ENCODE results near the gene KIF26A.

KIF26A gene

DNA sequence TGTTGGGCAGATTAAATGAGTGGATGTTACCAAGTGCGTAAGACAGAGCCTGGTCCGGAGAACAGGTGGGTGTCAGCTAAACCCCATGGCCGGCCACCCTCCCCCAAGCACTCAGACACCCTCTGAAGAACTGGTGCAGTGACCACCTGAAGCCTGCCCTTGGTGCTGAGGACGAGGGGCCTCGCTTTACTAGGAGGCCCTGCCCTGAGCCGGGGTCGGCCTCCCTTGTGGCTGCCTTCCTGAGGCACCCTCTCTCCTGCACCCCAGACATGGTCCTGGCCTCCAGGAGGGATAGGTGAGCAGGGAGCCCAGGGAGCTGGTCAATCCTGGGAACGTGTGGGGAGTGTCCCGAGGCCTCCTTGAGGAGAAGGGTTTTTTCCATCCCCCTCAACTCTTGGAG is 4.9 kb upstream of the KIF26A start:
- no peak for DNase-seq

DNA sequence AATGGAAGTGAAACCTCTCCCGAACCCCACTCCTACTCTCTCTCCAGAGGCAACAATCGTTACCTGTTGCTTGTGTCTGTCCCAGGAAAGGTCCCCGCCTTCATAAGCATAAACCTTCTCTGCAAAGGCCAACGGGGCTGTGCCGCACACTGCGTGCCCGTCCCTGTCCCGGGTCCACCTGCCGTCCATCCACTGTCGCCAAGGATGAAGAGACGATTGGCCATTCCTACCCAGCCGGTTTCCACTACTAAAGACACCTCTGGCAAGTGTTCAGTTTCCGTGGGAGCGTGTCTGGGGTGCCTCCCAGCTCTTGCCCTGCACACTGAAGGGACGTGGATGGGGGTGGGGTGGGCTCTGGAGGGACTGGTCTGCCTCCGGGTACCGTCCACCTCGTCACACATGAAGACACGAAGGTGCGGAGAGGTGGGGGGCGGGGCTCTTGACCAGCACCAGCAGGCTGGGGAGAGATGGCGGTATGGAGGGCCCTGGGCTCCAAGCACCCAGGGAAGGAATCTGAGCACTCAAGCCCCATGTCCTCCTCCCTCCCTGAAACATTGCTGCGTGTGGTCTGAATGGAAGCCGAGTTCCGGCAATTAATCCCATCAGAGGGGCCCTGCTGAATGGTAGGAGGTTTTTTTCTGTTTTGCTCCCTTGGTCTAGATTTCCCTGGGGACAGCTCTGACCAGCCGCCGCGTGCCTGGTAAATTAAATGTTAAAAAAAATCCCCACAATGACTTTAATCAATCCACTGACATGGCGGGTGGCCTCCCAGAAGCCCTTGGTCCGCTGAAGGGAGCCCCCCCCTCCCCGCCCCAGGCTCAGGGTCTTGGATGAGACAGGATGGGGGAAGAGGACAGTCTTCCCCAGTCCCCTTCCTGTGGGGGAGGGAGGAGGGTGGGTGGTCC is 4.1 kb upstream of the KIF26A start:
- DNase-seq = no peak

DNA sequence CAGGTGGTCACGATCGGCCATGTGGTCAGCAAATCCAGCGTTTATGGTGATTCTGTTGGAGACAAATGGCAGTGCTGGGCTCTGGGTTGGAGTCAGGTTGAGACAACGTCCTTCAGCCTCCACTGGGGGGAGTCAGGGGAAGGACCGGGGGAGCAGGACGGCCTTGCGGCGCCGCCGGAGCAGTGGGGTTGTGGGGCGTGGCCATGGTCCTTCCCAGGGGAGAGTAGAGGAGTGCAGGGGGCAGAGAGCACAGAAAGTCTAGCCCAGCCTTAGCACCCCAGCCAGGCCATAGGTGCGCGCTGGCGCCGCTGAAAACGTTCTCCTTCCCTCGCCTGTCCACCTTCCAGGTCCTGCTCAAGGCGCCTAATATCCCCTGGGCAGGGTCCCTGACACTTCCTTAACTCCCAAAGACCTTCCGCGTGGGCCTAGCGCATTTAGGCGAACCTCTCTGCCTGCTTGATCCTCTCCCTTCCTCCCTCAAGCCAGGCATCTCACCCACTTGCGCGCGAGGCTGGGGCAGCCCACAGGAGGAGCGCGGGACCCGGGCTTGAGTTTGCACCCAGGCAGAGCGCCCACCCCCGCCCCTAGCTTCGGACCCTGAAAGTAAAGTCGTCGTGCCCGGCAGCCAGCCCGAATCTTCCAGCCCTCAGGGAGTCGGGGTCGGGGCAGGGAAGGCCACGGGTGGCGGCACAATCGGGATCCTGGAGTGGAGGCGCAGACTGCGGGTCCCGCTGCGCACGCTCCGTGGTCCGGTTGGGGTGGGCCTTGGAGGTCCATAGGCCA is 3.1 kb upstream of the KIF26A start:
- DNase-seq = peak in 1 of 2 experiments; percentile 3

DNA sequence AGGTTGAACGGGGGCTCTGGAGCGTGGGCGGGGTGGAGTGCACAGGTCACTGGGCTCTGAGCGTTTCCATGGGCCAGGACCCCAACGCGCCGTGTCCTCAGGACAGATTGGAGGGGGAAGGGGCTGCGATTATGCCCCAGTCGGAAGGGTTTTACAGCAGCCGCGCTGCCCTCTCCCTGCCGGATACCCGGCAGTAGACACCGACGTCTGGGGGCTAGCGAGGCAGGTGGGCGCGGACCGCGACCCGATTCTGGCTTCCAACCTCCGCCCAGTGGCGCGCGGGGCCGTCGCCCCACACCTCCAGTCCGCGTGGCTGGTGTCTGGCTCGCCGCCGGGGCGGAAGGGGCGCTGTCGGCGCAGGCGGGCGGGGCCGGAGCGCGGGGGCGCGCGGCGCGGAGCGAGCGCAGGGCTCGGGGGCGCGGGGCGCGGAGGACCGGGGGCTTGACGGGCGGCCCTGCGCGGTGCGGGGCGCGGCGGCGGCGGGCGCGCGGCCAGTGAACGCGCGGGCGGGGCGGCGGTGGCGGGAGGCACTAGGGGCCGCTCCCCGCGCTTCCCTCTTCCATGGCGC is 2.4 kb upstream of the KIF26A start:
- no peak for DNase-seq

DNA sequence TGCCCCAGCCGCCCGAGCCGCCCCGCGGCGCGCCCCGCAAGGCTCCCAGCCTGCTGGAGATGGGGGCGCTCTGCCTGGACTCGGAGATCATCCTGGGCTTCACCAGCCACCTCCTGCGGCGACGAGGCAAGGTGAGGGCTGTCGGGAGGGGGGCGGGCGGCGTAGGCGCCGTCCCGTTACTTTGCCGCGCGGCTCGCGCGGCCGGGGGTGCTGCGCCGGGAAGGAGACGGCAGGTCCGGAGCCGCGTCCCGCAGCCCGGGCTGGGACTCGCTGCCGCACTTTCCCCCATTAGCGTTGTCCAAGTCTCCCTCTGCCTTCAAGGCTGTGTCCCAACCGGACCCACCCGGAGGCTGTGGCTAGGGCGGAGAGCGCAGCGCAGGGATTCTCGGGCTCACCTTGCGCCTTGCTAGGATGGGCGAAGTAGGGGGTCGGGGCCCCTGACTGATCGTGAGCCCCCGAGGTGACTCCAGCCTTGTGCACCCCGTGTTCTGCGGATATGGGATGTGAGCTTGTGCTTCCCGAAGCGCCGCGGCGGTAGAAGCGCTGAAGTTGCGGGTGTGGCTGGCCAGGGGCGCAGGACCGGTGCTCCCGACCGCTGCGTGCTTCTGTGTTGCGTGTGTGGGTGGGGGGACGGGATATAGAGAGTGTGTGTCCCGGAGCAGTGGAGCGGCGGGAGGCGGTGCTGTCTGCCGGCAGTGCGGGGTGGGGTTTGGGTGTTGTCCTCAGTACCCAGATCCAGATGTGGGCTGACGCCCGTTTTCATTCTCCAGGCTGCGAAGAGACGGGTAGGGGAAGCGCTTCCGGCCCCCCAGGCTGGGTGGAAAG is 1.7 kb upstream of the KIF26A start:
- no peak for DNase-seq

DNA sequence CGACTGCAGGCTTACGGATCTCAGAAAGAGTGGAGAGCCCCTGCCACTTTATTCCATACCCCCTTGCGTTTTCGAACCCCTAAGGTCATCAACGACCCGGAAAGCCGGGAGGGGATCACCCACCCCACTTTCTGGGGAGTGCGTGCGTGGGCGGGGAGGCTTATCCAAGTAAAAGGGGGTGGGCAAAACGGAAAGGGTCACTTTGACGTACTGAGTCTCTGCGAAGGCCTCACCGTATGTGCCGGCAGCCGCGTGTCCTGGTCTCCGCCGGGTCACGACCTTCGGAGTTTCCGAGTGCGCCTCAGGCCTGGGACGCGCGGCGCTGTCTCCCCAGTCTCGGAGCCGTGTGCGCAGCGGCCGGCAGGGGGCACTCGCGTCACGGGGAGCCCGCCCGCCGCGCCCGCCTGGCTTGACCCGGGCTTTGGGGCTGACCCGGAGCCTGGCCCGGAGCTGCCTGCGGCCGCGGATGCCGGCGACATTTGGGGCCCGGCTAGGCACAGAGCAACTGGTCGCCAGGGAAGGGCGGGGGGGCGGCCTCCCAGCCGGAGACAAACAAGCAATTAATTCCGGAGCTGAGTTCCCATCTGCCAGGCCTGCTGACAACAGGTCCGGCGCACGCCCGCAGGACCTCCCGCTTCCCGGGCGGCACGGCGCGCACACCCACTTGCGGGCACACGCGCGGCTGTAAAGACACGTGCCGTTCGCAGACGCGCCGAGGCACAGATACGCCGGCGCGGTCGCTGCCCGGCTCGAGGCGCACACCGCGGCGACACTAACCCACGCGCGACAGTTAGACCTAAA is 890 bp upstream of the KIF26A start:
- DNase-seq = peak; percentile 12 to 37

DNA sequence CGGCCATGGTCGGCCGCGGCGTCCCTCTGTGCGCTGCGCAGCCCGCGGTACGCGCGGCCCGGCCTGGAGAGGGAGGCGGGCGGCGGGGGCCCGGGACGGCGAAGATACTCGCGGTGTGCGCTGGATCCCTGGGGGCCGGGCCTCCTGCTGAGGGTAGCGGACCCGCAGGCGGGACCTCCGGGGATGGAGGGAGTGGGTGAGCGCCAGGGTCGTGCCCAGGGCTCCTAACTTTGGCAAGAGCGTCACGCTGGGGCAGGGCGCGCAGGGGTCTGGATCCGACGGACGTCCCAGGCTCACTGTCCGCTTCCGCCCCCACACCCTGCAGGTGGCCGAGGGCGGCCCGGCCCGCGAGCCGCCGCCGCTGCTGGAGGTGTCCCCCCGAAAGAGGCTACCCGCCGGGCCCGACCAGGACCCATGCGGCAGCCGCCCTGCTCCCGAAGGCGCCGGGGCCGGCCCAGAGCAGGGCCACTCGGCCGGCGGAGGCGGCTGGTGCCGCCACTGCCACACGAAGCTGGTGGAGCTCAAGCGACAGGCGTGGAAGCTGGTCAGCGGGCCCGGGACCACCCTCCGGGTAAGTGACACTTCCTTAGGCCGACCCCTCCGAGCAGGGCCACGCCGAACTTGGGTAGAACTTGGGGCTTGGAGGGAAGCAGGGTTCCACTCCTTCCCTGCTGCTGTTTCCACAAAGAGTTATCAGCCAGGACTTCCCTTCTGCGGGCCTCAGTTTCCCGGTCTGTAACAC is 502 bp downstream of the KIF26A start:
- no peak for DNase-seq

DNA sequence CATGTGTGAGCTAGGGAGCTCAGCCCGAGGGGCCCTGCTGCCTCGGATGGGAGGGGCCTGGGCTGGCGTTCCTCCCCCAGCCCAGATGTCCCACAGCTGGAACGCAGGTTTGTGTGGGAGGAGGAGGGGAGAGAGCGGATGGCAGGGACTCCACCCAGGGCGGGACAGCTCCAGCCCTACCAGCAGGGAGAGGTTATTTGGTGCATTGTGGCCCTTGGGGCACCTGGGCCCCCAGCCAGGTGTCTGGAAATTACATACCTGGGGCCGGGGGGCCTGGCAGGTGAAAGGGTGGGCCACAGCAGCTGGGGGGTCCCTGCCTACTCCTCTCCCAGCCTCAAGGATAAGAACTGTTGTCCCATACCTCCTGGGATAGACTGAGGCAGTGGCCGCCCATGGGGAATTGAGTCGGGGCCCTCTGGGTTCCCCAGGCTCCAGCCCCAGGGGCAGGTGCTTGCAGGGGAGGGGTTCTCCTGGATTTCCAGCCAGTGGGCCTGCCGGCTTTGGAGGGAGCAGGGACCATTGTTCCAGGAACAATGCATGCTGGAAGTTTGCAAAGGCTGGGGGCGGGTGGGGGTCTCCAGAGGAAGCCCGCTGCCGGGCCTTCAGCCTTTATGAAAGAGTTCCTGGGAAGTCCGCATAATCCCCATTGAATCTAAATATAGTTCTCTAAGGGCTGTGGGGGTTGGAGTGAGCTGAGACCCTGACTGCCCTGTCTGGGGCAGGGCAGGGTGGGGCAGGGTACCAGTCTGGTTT is 1.2 kb downstream of the KIF26A start:
- DNase-seq = no peak

DNA sequence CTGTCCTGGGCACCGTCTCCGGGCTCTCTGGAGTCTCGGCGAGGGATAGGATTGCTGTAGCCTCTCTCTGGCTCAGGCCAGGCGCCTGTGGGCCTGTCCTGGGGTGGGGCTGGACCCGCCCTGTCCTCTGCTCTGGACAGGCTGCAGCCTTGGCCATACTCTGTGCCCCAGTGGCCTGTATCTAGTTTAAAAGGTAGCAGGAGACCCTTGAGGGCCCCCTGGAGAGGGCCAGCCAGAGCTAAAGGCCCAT is 1.8 kb downstream of the KIF26A start:
- no peak for DNase-seq

DNA sequence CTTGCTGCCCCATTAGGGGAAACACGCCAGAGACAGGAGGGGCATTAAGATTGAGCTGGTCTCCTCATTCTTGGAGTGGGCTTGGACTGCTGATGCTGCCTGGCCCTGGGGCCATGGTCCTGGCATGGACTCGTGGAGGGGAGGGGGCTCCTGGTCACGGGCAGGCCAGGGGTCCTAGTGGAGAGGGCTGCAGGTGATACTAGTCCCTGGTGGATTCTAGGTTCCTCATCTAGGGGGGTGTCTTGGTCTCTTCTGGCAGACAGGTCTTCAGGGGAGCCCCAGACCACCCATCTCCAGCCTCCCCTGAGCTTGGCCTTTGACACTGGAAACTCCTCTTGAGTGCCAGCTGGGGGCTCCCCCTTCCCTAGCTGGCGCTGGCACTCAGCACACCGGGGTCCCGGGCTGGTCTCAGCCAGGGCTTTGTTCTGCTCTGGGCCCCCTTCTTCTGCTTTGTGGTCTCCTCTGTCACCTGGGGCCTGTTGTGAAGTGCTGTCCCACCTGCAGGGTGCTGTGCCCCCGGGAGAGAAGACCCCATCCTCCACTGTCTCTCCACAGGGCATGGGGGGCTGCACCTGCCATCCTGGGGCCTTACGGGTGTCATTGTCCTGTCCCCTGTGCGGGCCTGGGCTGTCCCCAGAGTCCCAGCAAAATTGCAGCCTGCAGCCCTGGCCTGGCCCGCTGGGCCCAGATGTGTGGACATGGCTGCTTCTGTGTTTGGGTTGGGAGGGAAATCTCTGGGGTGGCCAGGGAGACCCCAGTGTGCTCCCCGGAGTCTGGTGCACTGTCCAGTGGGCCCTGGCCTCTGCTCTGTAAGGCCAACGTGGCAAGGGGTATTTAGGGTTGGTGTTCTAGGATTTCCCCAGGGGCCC is 2.3 kb downstream of the KIF26A start:
- no peak for DNase-seq

DNA sequence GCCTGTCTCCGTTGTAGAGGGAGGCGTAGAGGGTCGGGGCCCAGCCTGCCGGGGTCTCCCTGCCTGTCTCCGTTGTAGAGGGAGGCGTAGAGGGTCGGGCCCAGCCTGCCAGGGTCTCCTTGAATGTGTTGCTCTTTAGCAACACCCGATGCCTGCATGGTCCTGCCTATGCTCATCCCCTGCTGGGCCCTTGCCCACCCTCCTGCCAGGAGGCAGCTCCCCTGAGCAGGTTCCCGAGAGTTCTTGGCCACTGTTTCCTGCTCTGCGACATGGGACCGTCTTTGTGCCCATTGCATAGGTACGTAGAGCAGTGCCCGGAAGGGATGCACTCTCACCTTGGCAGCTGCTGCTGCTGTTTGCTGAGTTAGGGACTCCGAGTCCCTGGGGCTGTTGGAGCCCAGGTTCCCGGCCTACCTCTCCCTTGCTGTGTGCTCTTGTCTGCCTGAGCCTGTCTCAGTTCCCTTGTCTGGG is 3.3 kb downstream of the KIF26A start:
- no peak for DNase-seq

DNA sequence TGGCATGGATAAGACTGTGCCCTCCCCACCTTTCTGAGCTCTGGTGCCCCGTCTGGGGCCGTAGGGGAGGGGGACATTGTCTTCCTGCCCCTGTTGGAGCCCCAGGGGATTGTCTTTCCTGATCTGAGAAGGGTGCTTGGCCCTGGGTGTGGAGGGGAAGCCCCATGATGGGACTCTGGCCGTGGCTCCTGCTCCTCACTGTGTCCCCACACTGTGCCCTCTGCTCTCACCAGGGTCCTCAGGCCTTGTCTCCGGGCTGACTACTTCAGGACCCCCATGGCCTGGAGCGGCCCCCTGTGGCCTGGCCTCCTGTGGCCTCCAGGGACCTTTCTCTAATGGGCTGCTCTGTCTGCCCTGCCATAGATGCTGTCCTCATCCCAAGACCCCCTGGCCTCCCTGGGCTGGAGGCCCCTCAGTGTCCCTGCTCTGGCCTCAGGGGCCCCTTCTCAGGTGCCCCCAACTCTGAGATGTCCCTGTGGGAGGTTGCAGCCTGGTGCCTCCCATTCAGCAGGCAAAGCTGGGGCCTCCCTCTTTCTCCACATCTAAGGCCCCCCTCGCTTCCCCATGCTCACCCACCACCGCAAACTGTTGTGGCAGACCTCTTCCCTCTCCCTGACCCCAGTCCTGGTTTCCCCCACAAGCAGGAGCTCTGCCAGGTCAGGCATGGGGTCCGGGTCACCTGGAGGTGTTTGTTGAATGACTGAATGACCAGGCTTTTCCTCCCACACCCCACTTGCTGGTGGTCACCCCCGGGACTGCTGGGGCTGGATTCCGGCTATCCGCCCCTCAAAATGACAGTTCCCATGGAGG is 4.0 kb downstream of the KIF26A start:
- no peak for DNase-seq

DNA sequence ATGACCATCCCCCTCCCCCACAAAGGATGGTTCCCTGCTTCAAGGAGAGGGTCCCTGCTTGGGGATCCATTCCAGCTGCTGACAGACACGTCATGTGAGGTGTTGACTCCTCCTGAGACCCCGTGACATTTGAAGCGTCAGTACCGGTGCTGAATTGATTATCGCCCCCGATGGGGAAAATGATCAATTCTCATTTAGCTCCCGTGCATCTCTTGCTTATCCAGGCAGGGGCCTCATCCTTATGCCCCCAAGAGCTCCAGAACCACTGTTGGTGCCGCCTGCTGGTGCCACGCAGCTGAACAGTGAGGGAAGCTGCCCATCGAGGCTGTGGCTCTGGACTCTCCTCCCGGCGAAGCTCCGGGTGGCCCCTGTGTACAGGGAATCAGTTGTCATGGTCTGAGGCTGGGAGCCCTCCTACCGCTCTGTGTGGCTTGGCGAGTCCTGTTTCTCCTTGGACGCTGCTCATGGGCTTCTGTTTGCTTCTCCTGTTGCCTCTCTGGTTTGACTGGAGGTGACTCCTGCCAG is 4.6 kb downstream of the KIF26A start:
- DNase-seq = no peak

DNA sequence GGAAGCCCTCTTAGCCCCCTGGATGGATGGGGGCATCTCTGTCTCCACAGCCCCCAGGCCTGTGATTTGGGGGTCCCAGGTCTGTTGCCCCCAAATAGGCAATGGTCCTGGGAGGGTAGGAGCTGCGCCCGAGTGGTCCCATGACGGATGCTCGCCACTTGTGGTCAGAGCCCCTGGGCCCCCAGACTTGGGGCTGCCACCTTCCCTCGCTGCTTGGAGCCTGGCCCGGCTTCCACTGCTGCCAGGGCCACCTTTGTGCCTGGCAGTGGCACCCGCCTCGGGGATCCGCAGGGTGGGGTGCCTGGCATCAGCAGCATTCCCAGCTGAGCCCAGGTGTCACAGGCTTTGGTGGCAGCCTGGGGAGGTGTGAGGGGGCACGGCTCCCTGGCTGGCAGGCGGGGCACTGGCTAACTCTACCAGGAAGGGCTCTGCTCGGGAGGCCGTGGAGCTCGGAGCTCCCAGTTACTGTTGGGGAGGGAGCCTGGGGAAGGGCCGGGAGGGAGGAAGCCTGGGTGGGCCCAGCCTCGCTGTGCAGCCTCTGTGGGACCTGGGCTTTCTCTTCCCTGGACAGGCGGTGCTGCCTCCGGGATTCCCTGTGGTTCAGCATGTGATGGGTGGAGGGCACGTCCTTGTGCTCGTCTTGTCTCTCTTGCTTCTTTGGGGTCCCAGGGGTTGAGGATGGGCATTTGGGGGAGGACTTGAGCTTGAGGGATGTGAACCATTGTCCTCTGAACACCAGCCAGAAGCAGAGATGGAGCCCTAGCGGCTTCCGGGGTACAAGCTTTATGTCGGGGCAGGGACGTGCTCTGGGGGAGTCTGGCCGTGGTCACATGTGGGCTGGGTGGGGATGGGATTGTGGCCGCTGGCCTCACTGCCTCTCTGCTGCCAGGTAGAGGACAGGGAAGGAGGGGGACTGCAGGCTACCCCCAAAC is 5.4 kb downstream of the KIF26A start:
- no peak for DNase-seq

DNA sequence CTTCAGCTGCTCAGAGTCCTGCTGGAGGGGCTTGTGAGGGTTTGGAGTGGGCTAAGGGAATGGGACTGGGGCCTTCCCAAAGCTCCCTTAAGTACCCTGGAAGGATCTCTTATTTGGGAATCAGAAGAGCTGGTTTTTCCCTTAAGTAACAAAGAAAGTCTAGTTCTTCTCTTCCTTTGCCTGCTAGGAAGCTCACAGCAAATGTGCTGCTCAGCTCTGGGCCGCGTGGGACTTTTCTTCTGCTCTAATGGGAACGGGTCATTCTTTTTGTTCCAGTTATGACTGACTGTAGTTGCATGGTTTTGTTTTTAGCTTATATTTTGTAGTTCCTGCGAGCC is 6.0 kb downstream of the KIF26A start:
- no peak for DNase-seq

DNA sequence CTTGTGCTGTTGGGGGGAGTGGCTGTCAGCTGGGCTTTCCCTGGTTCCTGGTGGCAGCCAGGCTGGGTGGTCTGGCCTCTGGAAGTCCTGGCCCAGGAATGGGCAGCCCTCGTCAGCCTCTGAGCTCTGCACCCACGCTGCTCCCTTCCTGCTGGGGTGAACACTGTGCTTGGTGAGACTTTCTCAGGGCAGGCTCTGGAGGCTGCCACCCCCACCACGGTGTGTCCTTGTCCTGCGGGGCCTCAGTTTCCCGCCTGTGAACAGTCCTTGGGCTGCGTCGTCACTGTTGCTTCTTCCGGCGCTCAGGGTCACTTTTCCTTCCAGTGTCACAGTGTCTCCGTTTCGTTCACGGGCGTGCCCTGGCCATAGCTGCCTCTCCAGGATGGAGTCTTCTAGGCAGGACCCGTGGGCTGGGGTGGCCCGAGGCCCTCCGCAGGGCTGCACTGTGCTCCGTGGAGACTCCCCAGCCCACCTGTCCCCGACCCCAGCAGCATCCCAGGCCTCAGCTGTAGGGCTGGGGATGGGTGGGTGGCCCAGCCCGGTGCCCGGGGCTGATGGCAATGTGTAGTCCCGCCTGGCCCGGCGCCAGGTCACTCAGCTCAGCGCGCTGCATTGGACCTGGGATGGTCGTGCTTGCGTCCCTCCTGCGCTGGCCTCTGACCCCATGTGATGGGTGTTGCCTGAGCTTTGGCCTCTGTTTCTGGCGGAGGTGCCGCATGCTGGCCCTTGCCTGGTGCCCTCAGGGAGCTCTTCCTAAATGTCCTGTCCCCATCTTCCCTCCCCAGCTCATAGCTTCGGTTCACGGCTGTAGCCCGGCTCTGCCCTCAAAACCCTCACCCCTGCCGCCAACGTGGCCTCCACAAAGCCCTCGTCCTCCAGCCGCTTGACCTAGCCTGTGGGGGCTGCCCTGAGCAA is 6.8 kb downstream of the KIF26A start:
- DNase-seq = no peak
